GM18507 (cell line): Measurements from ENCODE around the gene FOXK2.
"Not testable (repeated sequence)": the region's sequence is repeated elsewhere in the genome, so short reads cannot be mapped to it uniquely, and the experiment has no call there.

Experiments
- DNase-seq: peaks from one replicate; pipeline ENCODE4 v3.0.0; 2011; ENCODE audit warnings: low read depth; ENCODE audit not compliant: insufficient read length; ENCODE audit errors: extremely low spot score
- FAIRE-seq: peaks from 2 replicates; lab custom pipeline; 2011; peaks lifted over from hg19 to GRCh38; lab: Jason Lieb, UNC

The FOXK2 gene

DNA sequence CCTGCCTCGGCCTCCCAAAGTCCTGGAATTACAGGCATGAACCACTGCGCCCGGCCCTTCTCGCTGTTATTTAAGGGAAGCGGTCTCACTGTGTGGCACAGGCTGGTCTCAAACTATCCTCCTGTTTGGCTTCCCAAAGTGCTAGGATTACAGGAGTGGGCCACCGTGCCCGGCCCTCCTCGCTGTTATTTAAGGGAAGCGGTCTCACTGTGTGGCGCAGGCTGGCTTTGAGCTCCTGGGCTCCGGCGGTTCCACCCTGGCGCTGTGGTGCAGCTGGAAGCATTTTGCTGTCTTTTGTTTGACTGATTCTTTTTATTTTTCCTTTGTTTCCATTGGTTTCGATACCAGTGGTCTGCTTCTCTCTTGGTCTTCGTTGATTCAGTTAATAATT lies 40.7 kb downstream of the FOXK2 start:
- DNase-seq, result no peak
- no peak for FAIRE-seq

DNA sequence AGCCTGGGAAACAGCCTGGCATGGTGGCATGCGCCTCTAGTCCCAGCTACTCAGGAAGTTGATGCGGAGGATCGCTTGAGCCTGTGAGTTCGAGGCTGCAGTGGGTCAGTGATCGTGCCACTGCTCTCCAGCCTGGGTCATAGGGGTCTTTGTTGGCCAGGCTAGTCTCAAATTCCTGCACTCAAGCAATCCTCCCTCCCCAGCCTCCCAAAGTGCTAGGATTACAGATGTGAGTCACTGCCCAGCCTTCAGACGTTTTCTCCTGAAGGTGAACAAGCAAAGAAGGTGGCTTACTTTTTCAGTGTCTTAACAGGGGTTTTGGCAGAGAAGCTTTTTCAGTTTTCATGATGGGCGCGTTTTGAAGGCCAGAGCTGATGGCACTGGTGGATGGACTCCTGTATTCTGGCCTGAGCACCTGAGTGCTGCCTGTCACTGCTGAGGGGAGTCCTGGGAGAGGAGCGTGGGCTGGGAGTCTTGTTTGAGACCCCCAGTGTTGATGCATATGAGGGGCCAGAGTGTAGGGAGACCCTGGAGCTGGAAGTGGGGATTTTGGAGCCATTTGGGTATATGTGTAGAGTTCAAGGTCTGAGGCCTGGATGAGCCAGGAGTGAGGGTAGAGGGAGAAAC lies 41.4 kb downstream of the FOXK2 start:
- DNase-seq, result no peak
- FAIRE-seq, result no peak

DNA sequence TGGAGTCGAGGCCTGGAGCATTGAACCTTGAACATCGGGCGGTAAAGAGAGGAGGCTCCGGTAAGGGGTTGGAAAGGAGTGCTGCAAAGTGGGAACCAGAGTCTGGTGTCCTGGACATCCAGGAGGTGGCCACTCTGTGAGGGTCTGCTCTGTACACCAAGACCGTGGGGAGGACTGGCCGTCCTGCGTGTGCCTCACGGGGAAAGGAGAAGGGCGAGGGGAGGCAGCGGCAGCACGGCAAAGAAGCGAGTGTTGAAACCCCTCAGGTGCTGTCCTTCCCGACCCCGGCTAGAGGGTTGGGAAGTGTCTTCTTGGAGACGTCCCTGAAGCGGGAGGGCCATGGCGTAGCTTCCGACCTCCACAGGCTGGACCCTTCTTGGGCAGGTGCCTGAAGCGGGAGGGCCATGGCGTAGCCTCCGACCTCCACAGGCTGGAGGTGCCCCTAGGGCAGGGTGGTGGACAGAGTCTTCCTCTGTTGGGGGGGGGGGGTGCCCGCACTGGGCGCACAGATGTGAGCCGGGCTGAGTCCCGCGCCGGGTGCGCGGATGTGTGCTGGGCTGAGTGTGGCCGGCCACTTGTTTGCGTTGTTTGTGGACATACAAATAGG lies 42.0 kb downstream of the FOXK2 start:
- FAIRE-seq (no peak), DNase-seq (no peak)

GRCh38 chr17:82562718-82563220 lies 43.2 kb downstream of the FOXK2 start:
- not testable (repeated sequence) for DNase-seq, FAIRE-seq

DNA sequence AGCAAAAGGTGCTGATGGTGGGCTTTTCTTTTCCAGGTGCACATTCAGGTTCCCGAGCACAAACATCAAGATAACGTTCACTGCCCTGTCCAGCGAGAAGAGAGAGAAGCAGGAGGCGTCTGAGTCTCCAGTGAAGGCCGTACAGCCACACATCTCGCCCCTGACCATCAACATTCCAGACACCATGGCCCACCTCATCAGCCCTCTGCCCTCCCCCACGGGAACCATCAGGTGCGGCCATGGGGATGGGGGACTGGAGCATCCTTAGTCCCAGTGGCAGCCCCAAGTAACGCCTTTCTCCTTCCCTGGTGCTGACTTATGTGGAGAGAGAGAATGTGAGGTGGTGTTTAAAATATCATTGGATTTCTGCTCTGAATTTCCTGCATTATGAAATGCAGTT lies 43.8 kb downstream of the FOXK2 start:
- FAIRE-seq (no peak), DNase-seq (no peak)

DNA sequence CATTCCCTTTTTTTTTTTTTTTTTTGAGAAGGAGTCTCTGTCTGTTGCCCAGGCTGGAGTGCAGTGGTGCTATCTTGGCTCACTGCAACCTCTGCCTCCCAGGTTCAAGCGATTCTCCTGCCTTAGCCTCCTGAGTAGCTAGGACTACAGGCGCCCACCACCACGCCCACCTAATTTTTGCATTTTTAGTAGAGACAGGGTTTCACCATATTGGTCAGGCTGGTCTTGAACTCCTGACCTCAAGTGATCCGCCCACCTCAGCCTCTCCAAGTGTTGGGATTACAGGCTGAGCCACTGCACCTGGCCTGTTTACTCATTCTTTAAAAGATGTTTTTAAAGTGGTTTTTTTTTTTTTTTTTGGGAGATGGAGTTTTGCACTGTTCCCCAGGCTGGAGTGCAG lies 44.2 kb downstream of the FOXK2 start:
- FAIRE-seq, DNase-seq: not testable (repeated sequence)

- no peak for FAIRE-seq
- no peak for DNase-seq
Measured at GRCh38 chr17:82564241-82564640, 44.7 kb downstream of the FOXK2 start.

DNA sequence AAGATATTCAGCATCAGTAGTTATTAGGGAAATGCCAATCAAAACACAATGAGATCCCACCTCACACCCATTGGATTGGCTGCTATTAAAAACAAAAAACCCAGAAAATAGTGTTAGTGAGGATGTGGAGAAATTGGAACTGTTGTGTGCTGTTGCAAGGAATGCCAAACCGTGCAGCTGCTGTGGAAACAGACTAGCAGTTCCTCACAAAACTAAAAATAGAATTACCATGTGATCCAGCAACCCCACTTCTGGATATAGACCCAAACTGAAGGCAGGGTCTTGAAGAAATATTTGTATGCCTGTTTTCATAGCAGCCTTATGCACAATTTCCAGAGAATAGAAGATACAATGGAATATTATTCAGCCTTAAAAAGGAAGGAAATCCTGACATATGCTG lies 46.0 kb downstream of the FOXK2 start:
- no peak for DNase-seq
- FAIRE-seq, result no peak

- DNase-seq, result no peak
Measured at GRCh38 chr17:82566129-82566960, 46.8 kb downstream of the FOXK2 start.

DNA sequence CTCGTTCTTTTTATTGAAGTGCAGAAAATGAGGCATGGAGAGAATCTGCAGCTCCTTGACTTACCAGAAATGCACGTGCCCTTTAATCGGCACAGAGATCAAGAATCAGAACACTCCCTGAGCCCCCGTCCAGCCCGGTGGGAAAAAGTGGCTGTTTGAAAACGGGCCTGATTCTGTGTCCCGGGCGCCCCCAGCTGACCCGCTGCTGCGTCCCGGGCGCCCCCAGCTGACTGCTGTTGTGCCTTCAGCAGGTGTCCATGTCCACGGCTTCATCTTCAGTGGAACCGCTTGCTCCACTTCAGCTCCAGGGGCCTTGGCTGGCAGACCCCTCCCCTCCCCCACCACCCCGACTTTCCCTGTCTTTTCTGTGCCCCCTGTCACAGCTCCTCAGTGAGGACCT lies 47.8 kb downstream of the FOXK2 start:
- FAIRE-seq (no peak), DNase-seq (no peak)

More at GRCh38 chr17:82566129-82566960, 46.8 kb downstream of the FOXK2 start:
- no peak for FAIRE-seq

GRCh38 chr17:82568997-82569393 lies 49.5 kb downstream of the FOXK2 start:
- FAIRE-seq, result no peak

DNA sequence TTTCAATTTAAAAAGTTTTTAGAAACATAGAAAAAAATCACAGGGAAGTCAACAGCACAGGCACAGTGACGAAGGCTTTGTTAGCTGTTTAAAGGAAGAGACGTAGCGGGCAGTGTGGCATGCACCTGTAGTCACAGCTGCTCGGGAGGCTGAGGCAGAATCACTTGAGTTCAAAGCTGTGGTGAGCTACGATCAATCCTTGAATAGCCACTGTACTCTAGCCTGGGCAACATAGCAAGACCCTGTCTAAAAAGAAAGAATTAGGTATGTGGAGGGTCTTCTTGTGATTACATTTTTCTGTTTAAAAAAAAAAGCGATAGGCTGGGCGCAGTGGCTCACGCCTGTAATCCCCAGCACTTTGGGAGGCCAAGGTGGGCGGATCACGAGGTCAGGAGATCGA lies 50.1 kb downstream of the FOXK2 start:
- DNase-seq (no peak), FAIRE-seq (no peak)

More at GRCh38 chr17:82568997-82569393, 49.5 kb downstream of the FOXK2 start:
- no peak for DNase-seq

- DNase-seq (no peak), FAIRE-seq (no peak)
Measured at GRCh38 chr17:82570277-82570676, 50.7 kb downstream of the FOXK2 start.

DNA sequence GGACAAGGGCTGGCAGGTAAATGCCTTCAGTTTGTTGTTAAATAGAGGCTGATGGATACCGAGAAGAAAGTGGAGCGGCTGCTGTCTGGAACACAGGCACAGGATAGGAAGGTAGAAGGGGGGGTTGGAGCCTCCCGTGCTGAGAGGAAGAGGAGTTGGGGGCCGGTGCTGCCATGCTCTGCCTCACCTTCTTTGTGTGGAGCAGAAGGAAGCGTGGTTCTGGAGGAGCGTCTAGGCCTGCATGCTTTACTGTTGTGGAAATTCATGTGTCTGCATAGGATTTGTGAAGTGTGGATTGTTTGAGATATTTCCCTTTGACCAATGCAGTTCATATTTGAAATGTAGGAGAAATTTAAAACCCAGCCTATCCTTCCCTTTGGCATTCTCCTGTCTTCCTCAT lies 52.3 kb downstream of the FOXK2 start:
- DNase-seq, result no peak
- FAIRE-seq, result no peak

GRCh38 chr17:82574041-82574440 lies 54.5 kb downstream of the FOXK2 start:
- DNase-seq (no peak), FAIRE-seq (no peak)

DNA sequence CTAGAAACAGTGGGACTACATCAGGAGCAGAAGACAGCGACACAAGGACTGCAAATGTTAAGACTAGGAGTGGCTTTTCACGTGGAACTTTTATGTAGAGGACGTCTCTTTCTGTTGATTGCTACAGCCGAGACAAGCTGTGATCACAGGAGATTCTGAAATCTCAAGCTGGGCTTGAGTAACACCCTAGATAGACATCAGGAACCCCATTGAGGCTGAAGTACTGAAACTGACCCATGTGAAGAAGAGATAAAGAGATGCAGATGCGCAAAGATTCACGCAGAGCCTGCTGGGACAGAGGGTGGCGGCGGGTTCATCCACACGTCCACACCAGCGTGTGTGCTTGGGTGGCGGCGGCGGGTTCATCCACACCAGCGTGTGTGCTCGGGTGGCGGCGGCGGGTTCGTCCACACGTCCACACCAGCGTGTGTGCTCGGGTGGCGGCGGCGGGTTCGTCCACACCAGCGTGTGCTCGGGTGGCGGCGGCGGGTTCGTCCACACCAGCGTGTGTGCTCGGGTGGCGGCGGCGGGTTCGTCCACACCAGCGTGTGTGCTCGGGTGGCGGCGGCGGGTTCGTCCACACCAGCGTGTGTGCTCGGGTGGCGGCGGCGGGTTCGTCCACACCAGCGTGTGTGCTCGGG lies 56.2 kb downstream of the FOXK2 start:
- not testable (repeated sequence) for DNase-seq, FAIRE-seq

DNA sequence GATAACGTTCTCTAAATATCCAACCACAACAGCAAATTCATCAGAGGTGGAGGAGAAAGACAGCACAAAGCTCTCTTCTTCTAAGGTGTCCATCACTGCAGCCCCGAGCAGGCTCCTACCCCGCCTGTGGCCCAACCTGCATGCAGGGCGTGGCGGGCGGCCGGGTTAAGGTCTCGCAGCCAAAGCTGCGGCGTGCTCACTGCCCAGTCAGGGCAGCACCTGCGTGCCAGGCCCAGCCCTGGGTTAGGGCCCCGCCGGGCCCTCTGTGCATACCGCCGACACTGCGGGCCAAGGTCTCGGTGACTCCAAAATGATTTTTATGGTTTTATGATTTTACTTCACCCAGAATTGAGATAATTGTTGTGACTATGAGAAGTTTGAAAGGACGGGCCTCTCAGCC lies 57.8 kb downstream of the FOXK2 start:
- no peak for FAIRE-seq
- no peak for DNase-seq

- not testable (repeated sequence) for FAIRE-seq, DNase-seq
Measured at GRCh38 chr17:82579969-82580368, 60.4 kb downstream of the FOXK2 start.

DNA sequence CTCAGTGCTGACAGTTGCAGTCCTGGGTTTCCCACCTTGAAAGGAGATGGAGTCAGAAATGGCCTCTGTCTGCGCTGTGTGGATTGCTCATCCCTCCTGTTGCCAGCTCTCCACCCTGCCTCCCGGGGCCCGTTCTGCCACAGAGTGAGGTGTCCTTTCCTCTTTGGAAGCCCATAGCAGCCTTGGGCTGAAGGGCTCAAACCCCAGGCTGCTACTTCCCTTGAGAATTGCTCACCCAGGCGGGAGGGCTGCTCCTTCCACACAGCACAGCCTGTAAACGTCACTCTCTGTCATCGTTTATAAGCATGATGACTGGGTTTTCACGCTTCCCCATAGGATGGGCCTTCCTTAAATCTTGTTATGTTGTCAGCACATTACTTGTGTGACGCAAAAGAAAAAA lies 62.7 kb downstream of the FOXK2 start:
- DNase-seq (no peak), FAIRE-seq (no peak)

DNA sequence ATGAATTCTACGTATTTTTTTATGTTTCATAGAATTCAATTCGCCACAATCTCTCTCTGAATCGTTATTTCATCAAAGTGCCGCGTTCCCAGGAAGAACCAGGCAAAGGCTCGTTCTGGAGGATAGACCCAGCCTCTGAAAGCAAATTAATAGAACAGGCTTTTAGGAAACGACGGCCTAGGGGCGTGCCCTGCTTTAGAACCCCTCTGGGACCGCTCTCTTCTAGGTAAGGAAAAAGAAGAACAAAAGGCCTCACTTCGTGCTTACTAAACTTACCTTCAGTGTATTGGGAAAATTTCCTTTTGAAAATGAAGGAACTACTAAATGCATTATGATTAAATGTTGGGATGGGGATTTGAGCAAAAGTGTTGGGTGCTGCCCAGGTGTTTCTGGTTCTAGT lies 63.2 kb downstream of the FOXK2 start:
- no peak for FAIRE-seq
- DNase-seq, result no peak
